ENCODE data around the gene SLC4A4.

SLC4A4 gene

GRCh38 chr4:71303850-71304249 is 35.0 kb upstream of the SLC4A4 start:
- no peak for TF ChIP-seq CTCF (IDR thresholded peaks at IDR 0.05; ENCODE audit: poor library complexity, severe bottlenecking)
- DNase-seq (ENCODE audit: low spot score), result no peak
- Histone ChIP-seq H3K4me3 (ENCODE audit: severe bottlenecking) (no peak overlapping the region), H3K4me1 (ENCODE audit: insufficient read depth, poor library complexity, severe bottlenecking) (no peaks in the 10 kb centered on the region), H3K27me3 (ENCODE audit: insufficient read depth, poor library complexity, severe bottlenecking) (no peaks in the 10 kb centered on the region), H3K27ac (ENCODE audit: poor library complexity, severe bottlenecking) (no peak overlapping the region), H3K9me3 (ENCODE audit: severe bottlenecking) (no peaks in the 10 kb centered on the region), H3K36me3 (ENCODE audit: low read depth) (no peaks in the 10 kb centered on the region)
- ATAC-seq (ENCODE audit: low read depth), result no peak

GRCh38 chr4:71304289-71304850 is 34.5 kb upstream of the SLC4A4 start:
- no peak overlapping the region for H3K4me3 ChIP-seq (ENCODE audit: severe bottlenecking)
- no peaks in the 10 kb centered on the region for H3K9me3 ChIP-seq (ENCODE audit: severe bottlenecking)
- H3K27me3 ChIP-seq (ENCODE audit: insufficient read depth, poor library complexity, severe bottlenecking), result no peaks in the 10 kb centered on the region
- no peak overlapping the region for H3K27ac ChIP-seq (ENCODE audit: poor library complexity, severe bottlenecking)
- H3K36me3 ChIP-seq (ENCODE audit: low read depth), result no peaks in the 10 kb centered on the region
- H3K4me1 ChIP-seq (ENCODE audit: insufficient read depth, poor library complexity, severe bottlenecking), result no peaks in the 10 kb centered on the region
- TF ChIP-seq CTCF (IDR thresholded peaks at IDR 0.05; ENCODE audit: poor library complexity, severe bottlenecking), result no peak
- no peak for DNase-seq (ENCODE audit: low spot score)
- ATAC-seq (ENCODE audit: low read depth), result no peak

GRCh38 chr4:71307729-71308128 is 31.1 kb upstream of the SLC4A4 start:
- Histone ChIP-seq H3K4me3 (ENCODE audit: severe bottlenecking) (no peak overlapping the region), H3K4me1 (ENCODE audit: insufficient read depth, poor library complexity, severe bottlenecking) (no peaks in the 10 kb centered on the region), H3K27ac (ENCODE audit: poor library complexity, severe bottlenecking) (no peak overlapping the region), H3K27me3 (ENCODE audit: insufficient read depth, poor library complexity, severe bottlenecking) (no peaks in the 10 kb centered on the region), H3K9me3 (ENCODE audit: severe bottlenecking) (no peaks in the 10 kb centered on the region), H3K36me3 (ENCODE audit: low read depth) (no peaks in the 10 kb centered on the region)
- ATAC-seq (ENCODE audit: low read depth), result no peak
- no peak for DNase-seq (ENCODE audit: low spot score)
- TF ChIP-seq CTCF (IDR thresholded peaks at IDR 0.05; ENCODE audit: poor library complexity, severe bottlenecking), result no peak

GRCh38 chr4:71322425-71322824 is 16.4 kb upstream of the SLC4A4 start:
- Histone ChIP-seq H3K36me3 (ENCODE audit: low read depth) (no peaks in the 10 kb centered on the region), H3K4me1 (ENCODE audit: insufficient read depth, poor library complexity, severe bottlenecking) (no peaks in the 10 kb centered on the region), H3K27ac (ENCODE audit: poor library complexity, severe bottlenecking) (no peak overlapping the region), H3K27me3 (ENCODE audit: insufficient read depth, poor library complexity, severe bottlenecking) (no peaks in the 10 kb centered on the region), H3K9me3 (ENCODE audit: severe bottlenecking) (no peaks in the 10 kb centered on the region), H3K4me3 (ENCODE audit: severe bottlenecking) (no peak overlapping the region)
- DNase-seq (ENCODE audit: low spot score), result no peak
- ATAC-seq (ENCODE audit: low read depth), result no peak
- TF ChIP-seq CTCF (IDR thresholded peaks at IDR 0.05; ENCODE audit: poor library complexity, severe bottlenecking), result no peak

- no peak for ATAC-seq (ENCODE audit: low read depth)
- Histone ChIP-seq H3K27me3 (ENCODE audit: insufficient read depth, poor library complexity, severe bottlenecking) (no peaks in the 10 kb centered on the region), H3K4me3 (ENCODE audit: severe bottlenecking) (no peak overlapping the region), H3K4me1 (ENCODE audit: insufficient read depth, poor library complexity, severe bottlenecking) (no peaks in the 10 kb centered on the region), H3K9me3 (ENCODE audit: severe bottlenecking) (no peaks in the 10 kb centered on the region), H3K27ac (ENCODE audit: poor library complexity, severe bottlenecking) (no peak overlapping the region), H3K36me3 (ENCODE audit: low read depth) (no peaks in the 10 kb centered on the region)
- DNase-seq (ENCODE audit: low spot score), result no peak
- TF ChIP-seq CTCF (IDR thresholded peaks at IDR 0.05; ENCODE audit: poor library complexity, severe bottlenecking), result no peak
Measured at GRCh38 chr4:71333368-71333767, 5.5 kb upstream of the SLC4A4 start.
